Tibial nerve (tissue), 4 donors: ENCODE measurements around the gene AP2A2.

ENCODE experiments used
- CTCF ChIP-seq, 5 experiments: fragments of 200-600 bp in 3 of 5; fragments of 450-650 bp in 2 of 5; sonication (generic) in 3 of 5; IDR thresholded peaks; one replicate each; pipeline ENCODE4 v1.5.1; 2016 to 2019; ENCODE audit warnings: antibody characterized with exemption in 5 of 5, mild to moderate bottlenecking in 3 of 5, moderate library complexity in 2 of 5
- EP300 ChIP-seq, 2 donors: sonication (generic); formaldehyde crosslinking; IDR thresholded peaks; one replicate each; pipeline ENCODE4 v1.6.1; 2017; ENCODE audit warnings: antibody characterized with exemption in 2 of 2, mild to moderate bottlenecking in 1 of 2
- POLR2A ChIP-seq, 2 donors: fragments of 450-650 bp; IDR thresholded peaks; one replicate each; pipeline ENCODE4 v1.6.1; 2017; ENCODE audit warnings: antibody characterized with exemption in 2 of 2, mild to moderate bottlenecking in 2 of 2, moderate library complexity in 2 of 2

GRCh38 chr11:1052133-1053011 is 126.7 kb downstream of the AP2A2 start:
- TF ChIP-seq POLR2A (IDR thresholded peaks at IDR 0.05) (no peak), CTCF (IDR thresholded peaks at IDR 0.05) (no peak), EP300 (IDR thresholded peaks at IDR 0.05) (no peak)
